Cerebellar nuclear complex (tissue), 1 donor: Measurements from ENCODE around the gene RHOXF1.
"Not testable (repeated sequence)": the region's sequence is repeated elsewhere in the genome, so short reads cannot be mapped to it uniquely, and the experiment has no call there.

Source experiments
- DNase-seq, 2 experiments: peaks; one replicate each; lab custom pipeline; 2025; lab: John Stamatoyannopoulos, UW

The RHOXF1 gene

GRCh38 chrX:120115438-120115963 is at the start of gene RHOXF1:
TSS of gene RHOXF1 (minus strand) at chrX:120115913. CDS start at chrX:120115862, 51 bp downstream.
- DNase-seq: no peak

GRCh38 chrX:120159086-120159485 is 43.4 kb upstream of the RHOXF1 start:
- not testable (repeated sequence) for DNase-seq

- not testable (repeated sequence) for DNase-seq
Measured at GRCh38 chrX:120158313-120158712, 42.6 kb upstream of the RHOXF1 start, which contains the start of gene RHOXF2. TSS of gene RHOXF2 (plus strand) at chrX:120158613. CDS start at chrX:120158751, 138 bp downstream.

- DNase-seq: not testable (repeated sequence)
Measured at GRCh38 chrX:120150109-120150744, 34.5 kb upstream of the RHOXF1 start.

GRCh38 chrX:120147537-120147936 is 31.8 kb upstream of the RHOXF1 start:
- DNase-seq: no peak

- not testable (repeated sequence) for DNase-seq
Measured at GRCh38 chrX:120146323-120146722, 30.6 kb upstream of the RHOXF1 start.

GRCh38 chrX:120145295-120145925 is 29.7 kb upstream of the RHOXF1 start:
- DNase-seq: no peak

GRCh38 chrX:120144178-120144844 is 28.6 kb upstream of the RHOXF1 start:
- DNase-seq: no peak

- no peak for DNase-seq
Measured at GRCh38 chrX:120140293-120140981, 24.7 kb upstream of the RHOXF1 start.

- DNase-seq: no peak
Measured at GRCh38 chrX:120137439-120137838, 21.7 kb upstream of the RHOXF1 start.

GRCh38 chrX:120136840-120137239 is 21.1 kb upstream of the RHOXF1 start:
- no peak for DNase-seq

- DNase-seq: no peak
Measured at GRCh38 chrX:120136128-120136527, 20.4 kb upstream of the RHOXF1 start.

- DNase-seq: not testable (repeated sequence)
Measured at GRCh38 chrX:120128306-120128846, 12.7 kb upstream of the RHOXF1 start.

GRCh38 chrX:120125444-120125843 is 9.7 kb upstream of the RHOXF1 start:
- DNase-seq: no peak

- no peak for DNase-seq
Measured at GRCh38 chrX:120120223-120120622, 4.5 kb upstream of the RHOXF1 start.

- no peak for DNase-seq
Measured at GRCh38 chrX:120111611-120112010, 4.1 kb downstream of the RHOXF1 start.

GRCh38 chrX:120109378-120109777 is 6.3 kb downstream of the RHOXF1 start:
- DNase-seq: no peak

- not testable (repeated sequence) for DNase-seq
Measured at GRCh38 chrX:120104707-120105106, 11.0 kb downstream of the RHOXF1 start.

- not testable (repeated sequence) for DNase-seq
Measured at GRCh38 chrX:120101057-120101456, 14.7 kb downstream of the RHOXF1 start.

- no peak for DNase-seq
Measured at GRCh38 chrX:120090208-120090607, 25.5 kb downstream of the RHOXF1 start.

GRCh38 chrX:120087289-120088017 is 28.3 kb downstream of the RHOXF1 start:
- DNase-seq: no peak
